Ascending aorta (tissue), 2 donors: ENCODE measurements around the gene CCDC141. TPM values are rescaled to one million over a fixed set of nuclear protein-coding genes. Genes with fewer than 3 reads are reported as not detected.

Source experiments
- DNase-seq, 2 donors: peaks; one replicate each; pipeline ENCODE4 v3.0.0-alpha.2; 2019; ENCODE audit warnings: low spot score in 2 of 2
- H3K27ac ChIP-seq, 2 donors: fragments of 200-600 bp; sonication (generic); one replicate each; pipeline ENCODE4 v1.5.1; 2016 to 2017; ENCODE audit warnings: mild to moderate bottlenecking in 1 of 2
- H3K27me3 ChIP-seq: fragments of 200-600 bp; sonication (generic); one replicate; pipeline ENCODE4 v1.5.1; 2017
- H3K36me3 ChIP-seq, 2 donors: fragments of 200-600 bp; sonication (generic); one replicate each; pipeline ENCODE4 v1.5.1; 2016
- H3K4me1 ChIP-seq, 2 donors: fragments of 200-600 bp; sonication (generic); one replicate each; pipeline ENCODE4 v1.5.1; 2016 to 2017; ENCODE audit warnings: mild to moderate bottlenecking in 1 of 2
- H3K4me3 ChIP-seq, 2 donors: fragments of 200-600 bp; sonication (generic); one replicate each; pipeline ENCODE4 v1.5.1; 2016 to 2017; ENCODE audit warnings: mild to moderate bottlenecking in 1 of 2
- H3K9me3 ChIP-seq, 2 donors: fragments of 200-600 bp; sonication (generic); one replicate each; pipeline ENCODE4 v1.5.1; 2016
- intact Hi-C: fragments of 100-400 bp; cut with DNase I; formaldehyde crosslinking; loops from one replicate; pipeline ENCODE4 v1.15.1; 2023
- total RNA-seq: library from RNA; depleted of rRNA; stranded (reverse); fragments of >200 nt; gene quantifications from one replicate; pipeline ENCODE4 v1.1.0, GENCODE V29; 2016
- TF ChIP-seq, protein P1 (sequence below), 3 experiments: fragments of 200-600 bp in 2 of 3; fragments of 450-650 bp in 1 of 3; sonication (generic) in 2 of 3; IDR thresholded peaks; one replicate each; pipeline ENCODE4 v1.5.1; 2016 to 2019; ENCODE audit warnings: antibody characterized with exemption in 3 of 3, mild to moderate bottlenecking in 1 of 3, moderate library complexity in 1 of 3

Gene CCDC141
- total RNA-seq, 1 donor from 2014 or later: 2.0 TPM

DNA sequence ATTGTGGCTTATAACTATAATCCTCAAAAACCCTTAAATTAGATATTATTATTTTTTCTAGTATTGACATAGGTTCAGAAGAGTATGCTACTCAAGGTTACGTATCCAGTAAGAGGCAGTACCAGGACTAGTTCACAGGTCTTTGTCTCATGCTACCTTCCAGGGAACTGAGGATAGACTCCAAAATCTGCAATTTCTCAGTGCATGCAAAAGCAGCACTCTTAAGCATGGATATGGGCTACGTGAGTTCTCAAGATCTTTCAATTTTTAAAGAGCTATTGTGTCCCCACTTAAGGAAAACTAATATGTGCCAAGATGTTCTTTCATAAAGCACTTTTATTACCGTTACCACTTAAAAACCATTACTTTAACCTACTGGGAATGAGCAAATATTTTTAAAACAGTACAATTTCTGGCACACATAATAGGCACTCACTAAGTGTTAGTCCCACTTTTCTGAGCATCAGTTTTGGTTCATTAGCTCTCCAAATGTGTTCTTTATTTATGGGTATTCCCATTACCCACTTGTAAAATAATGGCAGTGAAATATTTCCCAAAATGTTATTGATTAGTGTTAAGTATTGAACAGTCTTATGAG is 128.9 kb downstream of the CCDC141 start:
- no peaks in the 10 kb centered on the region for H3K36me3 ChIP-seq
- H3K4me1 ChIP-seq: no peaks in the 10 kb centered on the region
- H3K4me3 ChIP-seq: no peak overlapping the region
- intact Hi-C loops: no loop called here
- no peak overlapping the region for H3K27ac ChIP-seq
- DNase-seq: no peak
- TF ChIP-seq, protein P1, sequence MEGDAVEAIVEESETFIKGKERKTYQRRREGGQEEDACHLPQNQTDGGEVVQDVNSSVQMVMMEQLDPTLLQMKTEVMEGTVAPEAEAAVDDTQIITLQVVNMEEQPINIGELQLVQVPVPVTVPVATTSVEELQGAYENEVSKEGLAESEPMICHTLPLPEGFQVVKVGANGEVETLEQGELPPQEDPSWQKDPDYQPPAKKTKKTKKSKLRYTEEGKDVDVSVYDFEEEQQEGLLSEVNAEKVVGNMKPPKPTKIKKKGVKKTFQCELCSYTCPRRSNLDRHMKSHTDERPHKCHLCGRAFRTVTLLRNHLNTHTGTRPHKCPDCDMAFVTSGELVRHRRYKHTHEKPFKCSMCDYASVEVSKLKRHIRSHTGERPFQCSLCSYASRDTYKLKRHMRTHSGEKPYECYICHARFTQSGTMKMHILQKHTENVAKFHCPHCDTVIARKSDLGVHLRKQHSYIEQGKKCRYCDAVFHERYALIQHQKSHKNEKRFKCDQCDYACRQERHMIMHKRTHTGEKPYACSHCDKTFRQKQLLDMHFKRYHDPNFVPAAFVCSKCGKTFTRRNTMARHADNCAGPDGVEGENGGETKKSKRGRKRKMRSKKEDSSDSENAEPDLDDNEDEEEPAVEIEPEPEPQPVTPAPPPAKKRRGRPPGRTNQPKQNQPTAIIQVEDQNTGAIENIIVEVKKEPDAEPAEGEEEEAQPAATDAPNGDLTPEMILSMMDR (IDR thresholded peaks at IDR 0.05): no peak
- no peaks in the 10 kb centered on the region for H3K27me3 ChIP-seq
- no peaks in the 10 kb centered on the region for H3K9me3 ChIP-seq

GRCh38 chr2:178917555-178917954 is 132.4 kb downstream of the CCDC141 start:
- intact Hi-C loops: loop anchor here (10.0 kb wide), 1 partner anchor 187 kb away; no protein-coding TSS in a partner anchor
- DNase-seq: no peak

GRCh38 chr2:178915423-178916173 is 134.3 kb downstream of the CCDC141 start:
- Histone ChIP-seq H3K4me3 (no peak overlapping the region), H3K36me3 (no peaks in the 10 kb centered on the region), H3K4me1 (peaks cover 0 to under 1% of the 10 kb centered on the region in 2 donors), H3K27ac (no peak overlapping the region), H3K27me3 (no peaks in the 10 kb centered on the region), H3K9me3 (no peaks in the 10 kb centered on the region)
- no peak for DNase-seq
- TF ChIP-seq, protein P1 (IDR thresholded peaks at IDR 0.05): no peak
- intact Hi-C loops: loop anchor here (10.0 kb wide), 1 partner anchor 189 kb away; no protein-coding TSS in a partner anchor

More at GRCh38 chr2:178917555-178917954, 132.4 kb downstream of the CCDC141 start:
- TF ChIP-seq, protein P1 (IDR thresholded peaks at IDR 0.05): no peak
- Histone ChIP-seq H3K4me1 (no peaks in the 10 kb centered on the region), H3K27me3 (no peaks in the 10 kb centered on the region), H3K36me3 (no peaks in the 10 kb centered on the region), H3K4me3 (no peak overlapping the region), H3K27ac (no peak overlapping the region), H3K9me3 (no peaks in the 10 kb centered on the region)

DNA sequence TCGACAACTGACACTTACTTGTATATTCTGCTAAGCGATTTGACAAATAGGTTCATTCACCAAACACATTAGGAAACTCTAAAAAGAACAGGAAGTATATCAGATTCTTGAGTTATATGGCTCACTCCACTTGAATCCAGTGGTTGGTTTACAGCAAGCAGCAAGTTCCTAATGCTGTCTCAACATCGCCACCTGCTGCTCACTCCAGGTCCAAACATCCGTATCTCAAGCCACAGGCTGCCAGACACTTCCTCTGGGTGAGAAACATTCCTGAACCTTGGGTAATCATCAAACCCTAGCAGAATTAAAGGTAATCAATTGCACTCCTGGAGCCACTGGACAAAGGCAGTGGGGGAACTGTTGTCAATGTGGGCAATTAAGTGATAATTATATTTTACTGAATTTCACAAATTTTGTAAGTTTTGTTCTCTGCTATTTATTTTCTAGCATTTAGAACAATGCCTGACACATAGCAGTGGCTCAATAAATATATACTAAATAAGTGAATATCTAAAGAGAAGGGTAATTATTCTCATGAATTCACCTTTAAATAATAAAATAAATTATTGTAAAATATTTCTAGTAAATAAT is 135.6 kb downstream of the CCDC141 start:
- Histone ChIP-seq H3K36me3 (no peaks in the 10 kb centered on the region), H3K27ac (no peak overlapping the region), H3K4me1 (peaks cover 0 to 3% of the 10 kb centered on the region in 2 donors), H3K4me3 (no peak overlapping the region), H3K27me3 (no peaks in the 10 kb centered on the region), H3K9me3 (no peaks in the 10 kb centered on the region)
- DNase-seq: peak; percentile 22 to 93
- TF ChIP-seq, protein P1 (IDR thresholded peaks at IDR 0.05): peak; percentile 65 to 83 (median 83)
- intact Hi-C loops: loop anchor here (1.0 to 10.0 kb wide), 2 partner anchors 118 to 190 kb away; no protein-coding TSS in a partner anchor

DNA sequence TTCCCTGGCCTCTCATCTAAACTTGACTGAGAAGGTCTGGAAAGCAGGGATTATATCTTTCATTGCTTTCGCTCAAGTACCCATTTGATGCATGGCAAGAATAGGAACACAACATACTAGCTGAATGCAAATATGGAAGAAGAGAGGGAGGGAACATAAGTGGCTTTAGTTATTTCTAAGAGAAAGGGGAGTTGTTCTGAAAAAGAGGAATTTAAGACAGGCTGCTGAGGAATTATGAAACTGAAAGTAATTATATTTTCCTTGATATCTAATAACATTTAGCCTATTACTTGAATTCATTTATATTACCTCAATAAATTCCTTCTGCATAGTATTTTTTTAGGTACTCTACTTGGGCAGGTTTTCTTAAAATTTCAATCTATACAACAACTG is 136.9 kb downstream of the CCDC141 start:
- no peak overlapping the region for H3K27ac ChIP-seq
- intact Hi-C loops: loop anchor here (10.0 kb wide), 1 partner anchor 192 kb away; no protein-coding TSS in a partner anchor
- no peak for DNase-seq
- H3K36me3 ChIP-seq: no peaks in the 10 kb centered on the region
- no peak overlapping the region for H3K4me3 ChIP-seq
- TF ChIP-seq, protein P1 (IDR thresholded peaks at IDR 0.05): no peak
- no peaks in the 10 kb centered on the region for H3K9me3 ChIP-seq
- H3K4me1 ChIP-seq: peaks cover 0 to 3% of the 10 kb centered on the region in 2 donors
- no peaks in the 10 kb centered on the region for H3K27me3 ChIP-seq
